Fibroblast of lung (primary cell): ENCODE results near the gene CEMIP.

Experiments
- CTCF ChIP-seq, 2 donors: IDR thresholded peaks in 1 of 2; conservative IDR thresholded peaks in 1 of 2; 1 replicate in 1 of 2; 2 replicates in 1 of 2; pipeline ENCODE4 v1.5.1; 2011 to 2012; ENCODE audit warnings: low read length in 2 of 2, control low read depth in 1 of 2, inconsistent platforms in 1 of 2, low read depth in 1 of 2, mild to moderate bottlenecking in 1 of 2
- EZH2 ChIP-seq: IDR thresholded peaks from 2 replicates; pipeline ENCODE4 v1.5.1; 2012; ENCODE audit warnings: low read length, control low read depth, mild to moderate bottlenecking; ENCODE audit errors: missing control alignments

- TF ChIP-seq CTCF (conservative IDR thresholded peaks at IDR 0.05 in 1 of 2, IDR thresholded peaks at IDR 0.05 in 1 of 2; ENCODE audit: low read depth in 1 of 2, low read length in 2 of 2) (no peak), EZH2 (no peak)
These were observed 12.9 kb upstream of the CEMIP start for GRCh38 chr15:80766275-80766674.
